Activated CD4-positive, alpha-beta T cell treated with anti-CD3 and anti-CD28 coated beads, Interleukin-2, Interleukin-4, amounts not matched to agents 100 ng/mL and 50 ng/mL, durations not matched to agents 16 hours and 8 hours (primary cell): ENCODE measurements around the gene DDX1.
"Not testable (repeated sequence)": the region's sequence is repeated elsewhere in the genome, so short reads cannot be mapped to it uniquely, and the experiment has no call there.

Experiments used
- DNase-seq: peaks from one replicate; pipeline ENCODE4 v3.0.0-alpha.2; 2020; ENCODE audit warnings: low spot score

DDX1 gene

DNA sequence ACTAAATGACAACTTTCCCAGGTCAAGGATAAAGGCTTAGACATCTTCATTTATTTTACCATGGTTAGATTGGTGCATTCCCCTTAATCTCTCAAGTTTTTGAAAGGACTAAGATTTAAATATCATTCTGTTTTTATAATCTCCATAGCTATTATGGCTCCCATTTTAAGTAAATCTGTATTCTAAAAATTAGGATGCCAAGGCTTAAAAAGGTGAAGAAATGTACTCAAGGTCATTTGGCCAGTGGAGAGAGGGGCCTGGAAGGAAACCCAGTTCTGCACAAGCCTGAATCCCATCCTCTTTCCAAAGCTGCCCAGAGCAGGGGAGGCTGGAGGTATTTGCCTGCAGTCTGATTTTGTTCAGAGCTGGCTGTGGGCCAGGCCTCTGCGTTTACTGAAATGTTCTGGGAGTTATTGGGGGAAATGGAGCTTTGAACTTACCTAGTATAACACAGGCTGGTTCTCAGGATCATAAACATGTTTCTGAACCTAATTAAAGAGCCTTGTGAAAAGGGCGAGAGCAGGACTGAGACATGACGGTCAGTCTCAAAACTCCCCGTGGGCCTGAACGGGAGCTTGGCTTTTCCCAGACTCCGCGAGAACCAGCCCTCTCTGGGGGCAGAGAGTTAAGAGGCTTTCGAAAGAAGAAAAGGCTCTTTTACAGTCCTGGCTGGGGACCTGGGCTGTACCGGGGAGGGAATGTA lies 85.6 kb downstream of the DDX1 start:
- DNase-seq: no peak

DNA sequence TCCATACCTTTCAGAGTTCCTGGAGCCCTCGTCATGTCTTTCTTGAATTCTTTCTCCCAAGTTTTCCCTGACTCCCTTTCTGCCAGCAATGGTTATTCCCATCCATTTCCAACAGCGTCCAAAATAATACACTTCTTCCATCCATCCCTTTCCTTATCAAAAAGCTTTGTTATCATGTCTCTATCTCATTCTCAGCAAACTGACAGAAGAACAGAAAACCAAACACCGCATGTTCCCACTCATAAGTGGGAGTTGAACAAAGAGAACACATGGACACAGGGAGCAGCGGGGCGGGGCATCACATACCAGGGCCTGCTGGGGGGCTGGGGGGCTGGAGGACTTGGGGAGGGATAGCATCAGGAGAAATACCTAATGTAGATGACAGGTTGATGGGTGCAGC lies 86.7 kb downstream of the DDX1 start:
- DNase-seq: no peak

DNA sequence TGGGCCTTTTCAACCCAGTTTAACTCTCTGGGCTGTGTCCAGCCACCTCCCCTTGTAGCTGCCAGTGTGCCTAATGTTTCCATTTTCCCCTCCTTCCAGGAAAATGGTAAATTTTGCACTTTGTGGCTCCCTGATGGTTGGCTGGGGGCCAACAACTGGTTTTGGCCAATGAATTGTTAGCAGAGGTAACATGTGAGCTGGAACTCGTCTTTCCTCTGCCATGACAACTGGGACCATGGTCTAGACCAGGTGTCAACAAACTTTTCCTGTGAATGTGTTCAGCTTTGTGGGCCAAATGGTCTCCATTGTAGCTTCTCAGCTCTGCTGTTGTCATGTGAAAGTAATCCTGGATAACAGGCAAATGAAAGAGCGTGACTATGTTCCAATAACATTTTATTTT lies 87.2 kb downstream of the DDX1 start:
- no peak for DNase-seq

DNA sequence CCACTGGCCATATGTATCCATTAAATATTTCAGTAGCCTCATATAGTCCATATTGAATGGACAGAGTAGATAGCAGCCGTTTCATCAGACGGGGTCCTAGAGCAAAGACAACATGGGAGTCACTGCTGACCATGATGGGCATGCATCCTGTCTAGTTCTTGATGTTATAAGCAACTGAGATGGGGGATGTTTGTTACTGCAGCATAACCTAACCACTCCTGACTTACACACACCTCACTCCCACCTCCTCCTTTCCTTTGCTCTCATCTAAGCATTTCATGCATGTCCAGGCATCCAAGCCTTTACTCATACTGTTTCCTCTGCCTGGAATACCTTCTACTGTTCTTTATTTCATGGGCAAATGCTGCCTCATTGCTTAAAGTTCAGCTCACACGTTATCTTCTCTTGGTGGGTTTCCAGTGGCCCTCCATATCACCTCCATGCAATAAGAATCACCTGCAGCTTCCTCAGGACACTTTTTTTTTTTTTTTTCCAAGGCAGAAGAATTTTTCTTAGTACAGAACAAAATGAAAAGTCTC lies 87.8 kb downstream of the DDX1 start:
- no peak for DNase-seq

DNA sequence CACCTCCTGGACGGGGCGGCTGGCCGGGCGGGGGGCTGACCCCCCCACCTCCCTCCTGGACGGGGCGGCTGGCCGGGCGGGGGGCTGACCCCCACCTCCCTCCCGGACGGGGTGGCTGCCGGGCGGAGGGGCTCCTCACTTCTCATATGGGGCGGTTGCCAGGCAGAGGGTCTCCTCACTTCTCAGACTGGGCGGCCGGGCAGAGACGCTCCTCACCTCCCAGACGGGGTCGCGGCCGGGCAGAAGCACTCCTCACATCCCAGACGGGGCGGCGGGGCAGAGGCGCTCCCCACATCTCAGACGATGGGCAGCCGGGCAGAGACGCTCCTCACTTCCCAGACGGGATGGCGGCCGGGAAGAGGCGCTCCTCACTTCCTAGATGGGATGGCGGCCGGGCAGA lies 88.5 kb downstream of the DDX1 start:
- not testable (repeated sequence) for DNase-seq
